Midbrain (tissue), 1 donor: Measurements from ENCODE around the gene PPP1R26.
"Not testable (repeated sequence)": the region's sequence is repeated elsewhere in the genome, so short reads cannot be mapped to it uniquely, and the experiment has no call there.

Source experiments
- DNase-seq: peaks from one replicate; lab custom pipeline; 2025; lab: John Stamatoyannopoulos, UW

PPP1R26 gene, protein sequence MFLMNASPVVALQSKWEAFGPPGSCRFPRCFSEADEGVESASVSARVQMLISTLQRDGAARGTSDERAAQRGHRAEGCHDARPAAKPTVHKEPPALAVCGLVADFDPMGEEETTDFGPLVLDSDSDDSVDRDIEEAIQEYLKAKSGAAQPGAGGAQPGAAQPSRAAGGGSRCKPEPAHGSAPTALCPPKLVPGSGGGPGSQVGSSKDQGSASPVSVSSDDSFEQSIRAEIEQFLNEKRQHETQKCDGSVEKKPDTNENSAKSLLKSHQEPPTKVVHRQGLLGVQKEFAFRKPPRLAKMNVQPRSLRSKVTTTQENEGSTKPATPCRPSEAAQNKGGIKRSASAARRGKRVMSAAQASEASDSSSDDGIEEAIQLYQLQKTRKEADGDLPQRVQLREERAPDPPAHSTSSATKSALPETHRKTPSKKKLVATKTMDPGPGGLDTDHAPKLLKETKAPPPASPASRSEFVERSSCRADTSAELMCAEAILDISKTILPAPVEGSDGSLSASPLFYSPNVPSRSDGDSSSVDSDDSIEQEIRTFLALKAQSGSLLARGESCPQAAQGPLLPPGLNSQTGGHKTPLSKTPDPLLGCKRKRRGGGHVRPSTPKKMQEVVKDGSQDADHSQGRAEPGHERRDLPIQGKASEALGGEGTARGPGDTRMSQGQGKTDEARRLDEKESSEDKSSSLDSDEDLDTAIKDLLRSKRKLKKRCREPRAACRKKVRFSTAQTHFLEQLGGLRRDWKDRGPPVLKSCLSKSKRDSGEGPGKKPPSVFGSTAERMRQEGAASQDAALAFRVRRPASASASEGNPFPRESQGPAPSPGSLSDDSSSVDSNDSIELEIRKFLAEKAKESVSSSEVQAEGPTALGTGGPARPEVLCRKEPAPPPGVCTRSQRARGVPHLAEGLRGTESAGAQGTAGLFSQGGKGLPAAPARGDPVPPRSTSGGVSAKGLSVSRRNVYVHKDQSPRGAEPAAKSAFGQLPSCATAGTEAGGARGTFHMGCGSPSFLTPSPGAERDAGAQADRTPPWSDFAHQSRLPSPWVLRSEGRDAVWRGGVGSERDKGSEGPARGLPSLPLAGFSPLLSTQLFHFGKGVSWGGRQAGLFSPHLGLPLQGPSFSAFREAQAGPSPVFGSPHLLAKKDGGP (N-terminal part only)

DNA sequence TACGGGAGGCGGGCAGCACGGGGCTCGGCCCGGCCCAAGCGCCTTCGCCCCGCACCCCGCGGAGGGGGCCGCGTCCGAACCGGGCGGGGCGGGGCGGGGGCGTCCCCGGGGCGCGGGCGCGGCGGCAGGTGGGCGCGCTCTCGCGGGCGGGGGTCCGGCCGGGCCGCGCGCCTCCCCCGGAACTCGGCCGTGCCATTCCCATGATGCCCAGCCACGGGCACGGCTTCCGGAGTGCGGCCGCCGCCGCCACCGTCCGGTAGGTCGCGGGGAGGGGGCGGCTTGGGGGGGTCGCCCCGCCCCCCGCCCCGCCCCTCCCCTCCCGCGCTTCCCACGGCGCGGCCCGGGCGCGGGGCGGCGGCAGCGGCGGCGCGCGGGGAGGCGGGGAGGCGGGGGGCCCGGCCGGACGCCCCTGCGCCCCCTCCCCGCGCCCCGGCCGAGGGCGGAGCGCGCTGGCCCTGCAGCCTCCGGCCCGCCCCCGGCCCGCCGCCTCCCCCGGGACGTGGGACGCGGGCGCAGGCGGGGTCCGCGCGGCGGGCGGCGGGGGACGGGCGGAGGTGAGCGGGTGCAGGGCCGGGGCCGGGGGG lies at the start of gene PPP1R26:
TSS of gene PPP1R26 (plus strand) at position 314 of the 584 bp plus-strand sequence. CDS start 4,729 bp downstream, outside the sequence.
- peak; percentile 10 for DNase-seq

GRCh38 chr9:135437259-135437658 lies 42.3 kb upstream of the PPP1R26 start:
- no peak for DNase-seq

- DNase-seq: not testable (repeated sequence)
Measured at GRCh38 chr9:135437696-135438095, 41.9 kb upstream of the PPP1R26 start.

GRCh38 chr9:135438581-135439232 lies 40.9 kb upstream of the PPP1R26 start:
- not testable (repeated sequence) for DNase-seq

- DNase-seq: not testable (repeated sequence)
Measured at GRCh38 chr9:135439514-135439913, 40.1 kb upstream of the PPP1R26 start.

- no peak for DNase-seq
Measured at GRCh38 chr9:135439916-135440315, 39.7 kb upstream of the PPP1R26 start.

- DNase-seq: no peak
Measured at GRCh38 chr9:135440620-135441019, 39.0 kb upstream of the PPP1R26 start.

GRCh38 chr9:135441105-135442071 lies 38.2 kb upstream of the PPP1R26 start:
- not testable (repeated sequence) for DNase-seq

- no peak for DNase-seq
Measured at GRCh38 chr9:135442075-135442474, 37.5 kb upstream of the PPP1R26 start.

- DNase-seq: no peak
Measured at GRCh38 chr9:135443797-135444425, 35.7 kb upstream of the PPP1R26 start.

DNA sequence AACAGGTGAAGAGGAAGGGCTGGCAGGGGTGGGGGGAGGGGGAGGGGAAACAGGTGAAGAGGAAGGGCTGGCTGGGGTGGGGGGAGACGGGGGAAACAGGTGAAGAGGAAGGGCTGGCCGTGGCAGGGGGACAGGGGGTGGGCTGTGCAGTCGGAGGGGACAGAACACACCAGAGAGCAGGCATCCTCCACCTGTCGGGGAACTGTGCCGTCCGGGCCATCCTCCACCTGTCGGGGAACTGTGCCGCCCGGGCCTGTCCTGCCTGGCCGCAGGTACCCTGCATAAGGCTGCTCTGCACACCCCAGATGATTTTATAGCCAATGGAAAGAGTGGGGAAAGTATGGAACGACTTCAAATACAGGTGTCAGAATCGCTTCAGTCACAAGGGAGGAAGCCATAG lies 32.5 kb upstream of the PPP1R26 start:
- DNase-seq: no peak

GRCh38 chr9:135448663-135449100 lies 30.9 kb upstream of the PPP1R26 start:
- DNase-seq: no peak

DNA sequence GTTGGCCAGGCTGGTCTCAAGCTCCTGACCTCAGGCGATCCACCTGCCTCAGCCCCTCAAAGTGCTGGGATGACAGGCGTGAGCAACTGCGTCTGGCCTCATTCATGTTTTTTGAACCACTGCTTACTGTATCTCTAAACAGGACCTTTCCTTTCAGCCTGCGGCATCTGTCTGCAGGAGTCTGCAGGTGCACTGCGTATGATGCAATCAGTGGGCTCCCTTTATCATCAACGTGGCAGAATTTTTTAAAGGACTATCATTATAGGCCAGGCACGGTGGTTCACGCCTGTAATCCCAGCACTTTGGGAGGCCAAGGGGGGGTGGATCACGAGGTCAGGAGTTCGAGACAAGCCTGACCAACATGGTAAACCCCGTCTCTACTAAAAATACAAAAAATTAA lies 30.1 kb upstream of the PPP1R26 start:
- DNase-seq: not testable (repeated sequence)

DNA sequence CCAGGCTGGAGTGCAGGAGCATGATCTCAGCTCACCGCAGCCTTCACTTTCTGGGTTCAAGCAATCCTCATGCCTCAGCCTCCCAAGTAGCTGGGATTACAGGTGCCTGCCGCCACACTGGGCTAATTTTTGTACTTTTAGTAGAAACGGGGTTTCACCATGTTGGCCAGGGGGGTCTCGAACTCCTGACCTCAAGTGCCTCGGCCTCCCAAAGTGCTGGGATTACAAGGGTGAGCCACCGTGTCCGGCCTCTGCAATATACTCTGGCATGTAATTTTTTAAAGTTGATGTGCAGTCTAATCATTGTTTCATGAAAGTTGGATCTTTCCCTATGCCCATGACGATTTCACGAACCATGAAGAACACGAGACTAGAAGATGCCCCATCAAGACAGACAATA lies 28.6 kb upstream of the PPP1R26 start:
- DNase-seq: no peak

DNA sequence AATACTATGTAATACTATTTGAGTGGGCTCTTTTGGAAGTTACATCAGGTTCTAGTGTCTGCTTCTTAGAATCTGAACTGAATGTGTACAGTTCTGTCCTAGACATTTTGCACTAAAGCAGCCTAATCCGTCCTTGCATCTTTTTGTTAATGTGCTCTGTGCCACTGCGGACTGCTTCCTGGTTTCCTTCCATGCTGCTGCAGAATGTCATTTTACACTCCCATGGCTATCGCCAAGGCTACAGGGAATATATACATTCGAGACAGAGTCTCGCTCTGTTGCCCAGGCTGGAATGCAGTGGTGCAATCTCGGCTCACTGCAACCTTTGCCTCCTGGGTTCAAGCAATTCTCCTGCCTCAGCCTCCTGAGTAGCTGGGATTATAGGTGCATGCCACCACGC lies 27.7 kb upstream of the PPP1R26 start:
- not testable (repeated sequence) for DNase-seq

DNA sequence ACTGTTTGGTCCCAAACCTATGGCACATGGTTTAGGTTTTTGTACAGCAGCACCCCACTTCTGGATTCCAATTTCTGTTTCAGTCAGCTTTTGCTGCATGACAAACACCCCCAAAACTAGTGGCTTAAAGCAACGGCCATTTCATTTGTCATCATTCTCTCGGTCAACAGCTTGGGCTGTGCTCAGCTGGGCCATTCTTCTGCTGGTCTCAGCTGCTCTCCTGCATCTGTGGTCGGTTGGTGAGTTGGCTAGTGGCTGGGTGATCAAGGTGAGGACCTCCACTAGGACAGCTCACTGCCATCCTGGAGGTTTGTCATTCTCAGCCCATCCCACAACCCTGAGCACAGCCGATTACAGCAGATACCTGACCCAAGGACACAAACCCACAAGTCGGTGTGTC lies 24.8 kb upstream of the PPP1R26 start:
- DNase-seq: no peak

GRCh38 chr9:135455401-135456030 lies 24.1 kb upstream of the PPP1R26 start:
- DNase-seq: no peak

GRCh38 chr9:135456436-135457104 lies 23.0 kb upstream of the PPP1R26 start:
- no peak for DNase-seq
